Osteocyte (in vitro differentiated cells): Measurements from ENCODE around the gene SPDYE5. TPM values are rescaled to one million over a fixed set of nuclear protein-coding genes. Genes with fewer than 3 reads are reported as not detected.

Source experiments
- DNase-seq: peaks from one replicate; pipeline ENCODE4 v3.0.0; 2021; ENCODE audit warnings: mixed read lengths; ENCODE audit not compliant: unreplicated experiment; ENCODE audit errors: extremely low spot score
- H3K27ac Mint-ChIP-seq: one replicate; pipeline ENCODE4 v1.8.0; 2021; ENCODE audit warnings: mild to moderate bottlenecking, mixed read lengths; ENCODE audit not compliant: unreplicated experiment
- H3K27me3 Mint-ChIP-seq: one replicate; pipeline ENCODE4 v1.8.0; 2021; ENCODE audit warnings: mixed read lengths; ENCODE audit not compliant: unreplicated experiment
- H3K36me3 Mint-ChIP-seq: one replicate; pipeline ENCODE4 v1.8.0; 2021; ENCODE audit warnings: mixed read lengths; ENCODE audit not compliant: unreplicated experiment
- H3K4me1 Mint-ChIP-seq: one replicate; pipeline ENCODE4 v1.8.0; 2021; ENCODE audit warnings: mixed read lengths; ENCODE audit not compliant: unreplicated experiment
- H3K4me3 Mint-ChIP-seq: one replicate; pipeline ENCODE4 v1.8.0; 2021; ENCODE audit warnings: mild to moderate bottlenecking, moderate library complexity, mixed read lengths; ENCODE audit not compliant: unreplicated experiment
- H3K9me3 Mint-ChIP-seq: one replicate; pipeline ENCODE4 v1.8.0; 2021; ENCODE audit warnings: mixed read lengths; ENCODE audit not compliant: unreplicated experiment
- total RNA-seq: library from RNA; stranded (reverse); gene quantifications from 2 replicates; pipeline ENCODE4 v1.2.1, GENCODE V29; 2021
- TF ChIP-seq, protein P1 (sequence below): fragments of 200-600 bp; sonication (generic); IDR thresholded peaks from 2 replicates; pipeline ENCODE4 v1.5.0; 2021; ENCODE audit warnings: antibody characterized with exemption, mild to moderate bottlenecking, moderate library complexity

SPDYE5 gene
- total RNA-seq, 1 donor from 2014 or later = not detected

DNA sequence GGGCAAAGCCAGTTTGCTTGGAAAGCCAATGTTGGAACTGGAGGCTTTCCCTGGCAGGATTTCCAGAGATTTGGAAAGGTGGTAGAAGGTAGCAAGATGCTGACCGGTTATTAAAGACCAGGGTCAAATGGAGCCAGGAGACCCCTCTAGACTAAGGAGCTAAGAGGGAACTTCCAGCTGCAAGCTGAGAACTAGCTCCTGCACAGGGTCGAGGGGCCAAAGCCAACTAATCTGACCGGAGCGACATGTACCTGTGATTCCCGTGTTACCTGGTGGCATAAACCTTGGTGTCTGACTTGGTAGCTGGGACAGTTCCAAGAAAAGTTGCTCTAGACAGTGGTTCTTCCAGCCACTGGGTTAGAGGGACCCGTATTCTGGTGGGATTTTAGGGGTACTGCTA lies 41.8 kb downstream of the SPDYE5 start:
- Mint-ChIP-seq H3K9me3 (no peaks in the 10 kb centered on the region), H3K4me3 (no peak overlapping the region), H3K27me3 (no peaks in the 10 kb centered on the region), H3K36me3 (peaks cover 27% of the 10 kb centered on the region), H3K4me1 (peaks cover 10% of the 10 kb centered on the region), H3K27ac (no peak overlapping the region)
- TF ChIP-seq, protein P1, sequence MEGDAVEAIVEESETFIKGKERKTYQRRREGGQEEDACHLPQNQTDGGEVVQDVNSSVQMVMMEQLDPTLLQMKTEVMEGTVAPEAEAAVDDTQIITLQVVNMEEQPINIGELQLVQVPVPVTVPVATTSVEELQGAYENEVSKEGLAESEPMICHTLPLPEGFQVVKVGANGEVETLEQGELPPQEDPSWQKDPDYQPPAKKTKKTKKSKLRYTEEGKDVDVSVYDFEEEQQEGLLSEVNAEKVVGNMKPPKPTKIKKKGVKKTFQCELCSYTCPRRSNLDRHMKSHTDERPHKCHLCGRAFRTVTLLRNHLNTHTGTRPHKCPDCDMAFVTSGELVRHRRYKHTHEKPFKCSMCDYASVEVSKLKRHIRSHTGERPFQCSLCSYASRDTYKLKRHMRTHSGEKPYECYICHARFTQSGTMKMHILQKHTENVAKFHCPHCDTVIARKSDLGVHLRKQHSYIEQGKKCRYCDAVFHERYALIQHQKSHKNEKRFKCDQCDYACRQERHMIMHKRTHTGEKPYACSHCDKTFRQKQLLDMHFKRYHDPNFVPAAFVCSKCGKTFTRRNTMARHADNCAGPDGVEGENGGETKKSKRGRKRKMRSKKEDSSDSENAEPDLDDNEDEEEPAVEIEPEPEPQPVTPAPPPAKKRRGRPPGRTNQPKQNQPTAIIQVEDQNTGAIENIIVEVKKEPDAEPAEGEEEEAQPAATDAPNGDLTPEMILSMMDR = no peak
- peak; percentile 59 for DNase-seq

DNA sequence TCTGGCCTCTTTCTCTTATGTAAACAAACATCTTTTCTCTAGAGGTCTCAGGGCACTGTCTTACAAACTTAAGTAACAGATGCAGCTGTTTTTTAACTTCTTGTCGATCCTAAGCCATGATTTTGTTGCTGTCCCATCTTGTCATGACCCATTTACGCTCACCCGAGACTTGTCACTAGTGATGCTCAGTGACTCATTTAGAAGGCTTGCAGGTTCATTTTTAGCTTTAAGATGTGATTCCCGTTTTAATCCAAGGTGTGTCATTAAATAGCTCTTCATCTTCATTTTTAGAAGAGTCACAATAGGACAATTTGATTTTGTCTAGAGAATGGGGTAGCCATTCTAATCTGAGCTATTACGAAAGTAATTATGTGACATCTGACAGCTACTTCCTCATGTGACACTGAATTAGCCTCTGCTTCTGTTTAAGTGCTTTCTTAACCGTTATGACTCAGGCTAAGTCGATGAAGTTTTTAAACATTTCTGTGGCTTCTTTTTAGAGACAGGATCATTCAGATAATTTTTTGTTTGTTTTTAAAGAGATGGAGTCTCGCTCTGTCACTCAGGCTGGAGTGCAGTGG lies 42.7 kb downstream of the SPDYE5 start:
- Mint-ChIP-seq H3K9me3 (no peaks in the 10 kb centered on the region), H3K27ac (peak overlapping the region; percentile 57)
- no peak for DNase-seq

DNA sequence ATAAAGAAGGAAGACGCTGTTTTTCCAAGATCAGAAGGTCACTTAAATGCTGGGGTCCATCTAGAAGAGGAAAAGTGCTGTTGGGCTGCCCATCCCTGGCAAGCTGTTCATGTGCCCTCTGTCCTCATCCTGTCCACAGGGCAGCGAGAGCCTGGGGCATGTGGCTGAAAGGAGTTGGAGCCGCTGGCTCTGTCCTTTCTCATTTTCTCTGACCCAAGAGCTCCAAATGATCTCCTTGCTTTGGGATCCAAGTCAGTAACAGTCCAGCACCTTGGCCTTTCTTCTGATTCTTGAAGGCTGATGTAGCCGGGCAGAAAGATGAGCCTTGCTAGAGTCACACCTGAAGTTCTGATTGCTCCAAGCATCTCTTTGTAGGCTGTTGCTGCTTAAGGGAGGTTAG lies 44.4 kb downstream of the SPDYE5 start:
- Mint-ChIP-seq H3K36me3 (peaks cover 40% of the 10 kb centered on the region), H3K4me3 (no peak overlapping the region), H3K9me3 (no peaks in the 10 kb centered on the region), H3K27ac (no peak overlapping the region), H3K27me3 (no peaks in the 10 kb centered on the region), H3K4me1 (peaks cover 10% of the 10 kb centered on the region)
- DNase-seq = no peak
- TF ChIP-seq, protein P1 = no peak

More for the DNA sequence above, 42.7 kb downstream of the SPDYE5 start:
- Mint-ChIP-seq H3K4me3 (no peak overlapping the region), H3K27me3 (no peaks in the 10 kb centered on the region), H3K4me1 (peaks cover 10% of the 10 kb centered on the region), H3K36me3 (peaks cover 34% of the 10 kb centered on the region)
- TF ChIP-seq, protein P1 = no peak

DNA sequence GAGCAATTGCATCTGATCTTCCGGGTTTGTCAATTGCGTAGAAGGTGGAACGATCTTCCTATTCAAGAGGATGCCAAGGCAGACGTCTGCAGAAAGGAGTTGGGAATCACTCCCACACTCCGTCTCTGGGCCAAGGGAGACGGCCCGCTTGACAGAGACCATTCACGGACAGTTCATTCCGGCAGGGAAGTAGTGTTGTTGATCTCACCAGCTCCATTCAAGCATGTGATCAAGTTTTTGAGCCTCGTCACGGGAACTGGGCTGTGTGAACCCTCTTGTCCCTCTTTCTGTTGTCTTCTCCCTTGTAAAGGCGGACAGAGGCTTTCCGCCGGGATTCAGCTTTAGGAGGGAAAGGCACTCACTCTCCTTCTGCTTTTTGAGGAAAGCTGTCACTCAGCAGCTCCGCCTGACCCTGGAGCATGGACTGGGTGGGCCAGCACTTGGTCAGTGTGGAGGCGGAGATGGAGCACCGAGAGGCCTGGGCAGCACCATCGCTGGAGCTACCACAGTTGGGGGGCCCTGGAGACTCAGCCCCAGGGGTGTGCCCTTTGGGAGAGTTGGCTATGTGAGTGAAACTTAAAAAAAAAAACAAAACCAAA lies 44.9 kb downstream of the SPDYE5 start:
- TF ChIP-seq, protein P1 = no peak
- H3K9me3 Mint-ChIP-seq = no peaks in the 10 kb centered on the region
- H3K27me3 Mint-ChIP-seq = no peaks in the 10 kb centered on the region
- no peak overlapping the region for H3K4me3 Mint-ChIP-seq
- DNase-seq = no peak
- peaks cover 10% of the 10 kb centered on the region for H3K4me1 Mint-ChIP-seq
- H3K36me3 Mint-ChIP-seq = peaks cover 44% of the 10 kb centered on the region
- no peak overlapping the region for H3K27ac Mint-ChIP-seq

DNA sequence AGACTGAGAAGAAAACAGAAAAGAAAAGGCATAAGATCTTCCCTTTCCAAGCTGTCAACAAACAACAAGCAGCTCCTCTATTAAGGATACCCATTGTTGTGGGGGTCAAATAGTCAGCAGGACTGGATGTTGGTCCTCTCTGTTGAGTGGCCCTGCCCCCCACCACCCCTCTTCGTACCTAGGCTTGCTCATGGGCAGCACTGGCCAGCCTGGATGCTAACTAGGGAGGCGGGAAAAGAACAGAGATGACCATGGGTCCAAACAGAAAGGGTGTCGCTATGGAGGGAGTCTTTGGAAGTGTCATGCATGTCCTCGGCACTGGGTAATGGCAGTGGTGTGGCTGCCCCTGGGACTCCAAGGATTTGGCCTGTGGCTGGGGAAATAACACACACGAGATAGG lies 45.6 kb downstream of the SPDYE5 start:
- H3K9me3 Mint-ChIP-seq = no peaks in the 10 kb centered on the region
- H3K27me3 Mint-ChIP-seq = no peaks in the 10 kb centered on the region
- H3K36me3 Mint-ChIP-seq = peaks cover 45% of the 10 kb centered on the region
- no peak overlapping the region for H3K27ac Mint-ChIP-seq
- TF ChIP-seq, protein P1 = no peak
- peaks cover 10% of the 10 kb centered on the region for H3K4me1 Mint-ChIP-seq
- DNase-seq = no peak
- H3K4me3 Mint-ChIP-seq = no peak overlapping the region
